ENCODE measurements around the gene GPRIN3.
"Not testable (repeated sequence)": the region's sequence is repeated elsewhere in the genome, so short reads cannot be mapped to it uniquely, and the experiment has no call there.

The GPRIN3 gene

DNA sequence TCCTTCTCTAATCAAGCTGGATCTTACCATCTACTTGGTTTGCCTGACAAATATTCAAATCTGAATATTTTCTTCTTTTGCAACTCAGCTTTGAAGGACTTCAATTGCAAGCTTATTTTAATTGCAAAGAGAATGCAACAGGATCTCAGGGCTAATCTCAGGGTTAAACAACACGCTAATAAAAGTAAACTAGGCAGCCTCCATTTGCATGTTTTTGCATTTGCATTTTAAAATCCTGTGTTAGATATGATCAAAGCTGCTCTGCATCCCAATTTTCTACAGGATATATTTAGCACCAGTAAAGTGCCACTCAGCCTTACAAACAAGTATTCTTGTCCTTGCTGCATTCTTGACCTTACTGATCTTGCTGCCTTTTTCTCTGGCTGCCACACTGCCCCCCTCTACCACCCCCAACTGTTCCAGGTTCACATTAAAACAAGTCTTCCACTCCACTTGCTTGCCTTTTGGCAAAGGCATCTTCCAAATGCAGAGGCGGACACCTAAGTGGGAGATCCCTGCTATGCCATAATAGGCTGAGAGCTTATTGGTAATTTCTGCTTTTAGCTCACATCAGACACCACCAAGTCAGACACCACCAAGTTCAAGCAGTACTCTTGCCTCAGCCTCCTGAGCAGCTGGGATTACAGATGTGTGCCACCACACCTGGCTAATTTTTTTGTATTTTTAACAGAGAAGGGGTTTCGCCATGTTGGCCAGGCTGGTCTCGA, 48.1 kb downstream of the GPRIN3 start:
- TF ChIP-seq ZFX (IDR thresholded peaks at IDR 0.05) (no peak), CTCF (conservative IDR thresholded peaks at IDR 0.05) (no peak)
- H3K27ac ChIP-seq: no peak overlapping the region

GRCh38 chr4:89258506-89258905, 49.1 kb downstream of the GPRIN3 start:
- TF ChIP-seq ZFX (IDR thresholded peaks at IDR 0.05): no peak
- no peak for TF ChIP-seq CTCF (conservative IDR thresholded peaks at IDR 0.05)
- no peak overlapping the region for H3K27ac ChIP-seq

DNA sequence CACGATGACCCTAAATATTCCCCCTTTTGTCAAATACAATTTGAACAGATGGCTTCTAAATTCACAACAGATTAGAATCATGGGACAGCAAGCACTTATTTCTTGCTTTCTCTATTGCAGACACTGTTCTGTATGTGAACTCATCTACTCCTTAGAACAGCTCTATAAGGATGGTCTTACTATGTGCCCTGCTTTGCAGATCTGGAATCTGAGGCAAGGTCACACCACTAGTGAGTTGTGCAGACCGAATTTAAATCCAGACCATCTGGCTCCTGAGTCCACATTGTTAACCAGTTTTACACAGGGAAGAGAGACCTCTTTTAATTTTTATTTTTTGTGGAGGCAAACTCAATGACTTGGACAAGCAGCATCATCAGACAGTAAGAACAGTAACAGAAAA, 50.2 kb downstream of the GPRIN3 start:
- TF ChIP-seq CTCF (conservative IDR thresholded peaks at IDR 0.05) (no peak), ZFX (IDR thresholded peaks at IDR 0.05) (no peak)
- H3K27ac ChIP-seq: no peak overlapping the region

DNA sequence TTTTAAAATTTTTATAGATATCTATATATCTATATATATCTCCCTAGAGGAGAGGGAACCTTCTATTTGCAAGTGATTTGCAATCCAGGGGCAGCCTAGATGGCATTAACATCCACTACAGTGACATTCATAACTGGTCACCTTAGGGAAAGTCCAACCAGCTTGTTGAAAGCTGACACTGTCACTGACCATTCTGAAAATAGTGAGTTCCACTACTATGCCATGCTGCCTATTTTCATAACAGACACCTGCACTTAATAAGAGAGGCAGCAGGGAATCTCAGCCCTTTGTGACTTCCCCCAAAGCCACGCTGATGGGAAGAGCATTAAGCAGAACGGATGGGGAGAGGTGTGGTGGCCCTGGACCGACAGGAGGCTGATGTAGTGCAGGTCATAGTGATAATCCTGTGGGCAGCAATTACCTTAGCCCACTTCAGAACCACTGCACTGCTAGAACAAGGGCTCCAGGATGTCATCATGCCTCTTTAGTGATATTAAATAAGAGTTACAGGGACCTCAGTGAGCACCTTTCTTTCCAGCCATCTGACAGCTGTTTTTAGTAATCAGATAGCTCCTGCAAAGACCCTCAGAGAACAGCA, 51.3 kb downstream of the GPRIN3 start:
- no peak for TF ChIP-seq ZFX (IDR thresholded peaks at IDR 0.05)
- no peak for TF ChIP-seq CTCF (conservative IDR thresholded peaks at IDR 0.05)
- no peak overlapping the region for H3K27ac ChIP-seq

DNA sequence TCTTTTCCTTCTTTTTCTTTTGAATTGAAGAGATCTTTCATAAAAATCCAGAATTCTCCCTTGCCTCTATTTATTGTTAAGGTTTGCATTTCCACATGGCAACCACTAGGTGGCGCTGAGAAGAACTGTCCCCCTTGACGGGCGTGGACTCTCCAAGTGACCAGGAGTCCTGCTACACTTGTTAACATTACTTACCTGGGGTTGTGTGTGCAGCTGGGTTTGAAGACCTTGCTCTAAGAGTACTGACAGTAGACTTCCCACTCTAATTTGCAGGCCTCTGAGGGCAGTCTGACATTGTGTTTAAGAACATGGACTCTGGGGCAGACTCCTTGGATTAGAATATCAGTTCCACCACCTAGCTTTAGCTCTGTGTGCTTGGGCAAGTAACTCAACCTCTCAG, 52.8 kb downstream of the GPRIN3 start:
- TF ChIP-seq ZFX (IDR thresholded peaks at IDR 0.05): no peak
- peak; percentile 90 for TF ChIP-seq CTCF (conservative IDR thresholded peaks at IDR 0.05)
- no peak overlapping the region for H3K27ac ChIP-seq

DNA sequence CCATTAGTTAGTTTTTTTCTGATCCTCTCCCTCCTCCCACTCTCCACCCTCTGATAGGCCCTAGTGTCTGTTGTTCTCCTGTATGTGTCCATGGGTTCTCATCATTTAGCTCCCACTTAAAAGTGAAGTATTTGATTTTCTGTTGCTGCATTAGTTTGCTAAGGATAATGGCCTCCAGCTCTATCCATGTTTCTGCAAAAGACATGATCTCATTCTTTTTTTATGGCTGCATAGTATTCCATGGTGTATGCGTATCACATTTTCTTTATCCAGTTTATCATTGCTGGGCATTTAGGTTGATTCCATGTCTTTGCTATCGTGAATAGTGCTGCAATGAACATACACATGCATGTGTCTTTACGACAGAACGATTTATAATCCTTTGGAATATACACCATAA, 53.3 kb downstream of the GPRIN3 start:
- not testable (repeated sequence) for H3K27ac ChIP-seq

DNA sequence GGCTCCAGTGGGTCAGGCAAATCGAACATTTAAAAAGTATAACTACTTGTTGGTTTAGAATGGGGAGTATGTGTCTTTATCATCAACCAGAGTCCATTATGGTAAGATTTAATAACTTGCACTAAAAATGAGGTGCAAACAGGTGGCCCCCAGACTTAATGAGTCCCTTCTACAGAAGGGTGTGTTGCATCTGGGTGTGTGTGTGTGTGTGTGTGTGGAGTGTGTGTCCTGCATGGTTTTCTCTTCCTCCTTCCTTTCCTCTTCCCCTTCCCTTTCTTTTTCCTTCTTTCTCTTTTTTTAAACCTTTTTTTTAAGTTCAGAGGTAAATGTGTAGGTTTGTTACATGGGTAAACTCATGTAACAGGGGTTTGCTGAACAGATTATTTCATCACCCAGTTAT, 53.7 kb downstream of the GPRIN3 start:
- H3K27ac ChIP-seq: no peak overlapping the region
- TF ChIP-seq CTCF (conservative IDR thresholded peaks at IDR 0.05): no peak
- TF ChIP-seq ZFX (IDR thresholded peaks at IDR 0.05): no peak

DNA sequence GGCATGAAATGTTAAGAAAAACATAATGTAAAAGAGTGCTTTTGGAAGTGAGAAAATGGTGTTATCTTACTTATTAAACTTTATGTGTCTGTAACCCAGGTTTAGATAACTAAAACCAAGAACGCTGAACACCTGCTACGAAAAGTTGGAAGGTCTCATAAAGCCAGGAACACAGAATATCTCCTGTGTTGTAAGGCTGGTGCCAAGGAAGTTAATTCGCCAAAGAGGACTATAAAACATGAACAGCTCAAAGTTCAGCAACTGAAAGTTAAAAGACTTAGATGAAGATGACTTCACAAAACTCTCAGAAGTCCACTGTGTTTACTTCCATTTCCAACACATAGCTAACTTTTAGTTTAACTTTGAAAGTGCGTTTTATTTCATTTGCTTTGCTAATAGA, 54.3 kb downstream of the GPRIN3 start:
- TF ChIP-seq CTCF (conservative IDR thresholded peaks at IDR 0.05): no peak
- TF ChIP-seq ZFX (IDR thresholded peaks at IDR 0.05): no peak
- H3K27ac ChIP-seq: no peak overlapping the region
